IPS-15b (cell line): ENCODE measurements around the gene PARD6B.

Source experiments
- H3K27me3 ChIP-seq: one replicate; pipeline ENCODE4 v1.6.1; 2013; ENCODE audit warnings: low read length; ENCODE audit not compliant: control insufficient read depth, insufficient read depth
- H3K36me3 ChIP-seq: one replicate; pipeline ENCODE4 v1.6.1; 2013; ENCODE audit warnings: low read length; ENCODE audit not compliant: control insufficient read depth, insufficient read depth
- H3K4me1 ChIP-seq: one replicate; pipeline ENCODE4 v1.6.1; 2013; ENCODE audit warnings: mild to moderate bottlenecking, low read length; ENCODE audit not compliant: control insufficient read depth, insufficient read depth
- H3K4me3 ChIP-seq: one replicate; pipeline ENCODE4 v1.5.1; 2013; ENCODE audit warnings: low read depth, low read length
- H3K9ac ChIP-seq: one replicate; pipeline ENCODE4 v1.6.1; 2013; ENCODE audit warnings: low read depth, mild to moderate bottlenecking, low read length
- H3K9me3 ChIP-seq: one replicate; pipeline ENCODE4 v1.6.1; 2013; ENCODE audit warnings: mild to moderate bottlenecking, low read length; ENCODE audit not compliant: control insufficient read depth, insufficient read depth

PARD6B gene

DNA sequence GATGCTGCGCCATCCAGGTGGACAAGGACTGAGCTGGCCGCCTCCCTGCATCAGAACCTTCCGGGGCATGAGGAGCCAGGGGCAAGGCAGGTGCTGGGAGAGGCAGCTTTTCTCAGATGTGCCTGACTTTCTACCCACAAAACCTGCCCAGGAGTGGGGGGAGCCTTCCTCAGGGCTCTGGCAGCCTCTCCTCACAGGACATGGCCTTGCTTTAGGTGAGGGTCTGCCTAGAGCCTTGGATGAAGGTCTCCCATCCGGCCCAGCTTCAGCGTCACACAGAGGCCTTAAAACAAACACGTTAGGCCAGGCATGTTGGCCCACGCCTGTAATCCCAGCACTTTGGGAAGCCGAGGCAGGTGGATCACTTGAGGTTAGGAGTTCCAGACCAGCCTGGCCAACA lies 70.9 kb downstream of the PARD6B start:
- no peaks in the 10 kb centered on the region for H3K36me3 ChIP-seq
- H3K9me3 ChIP-seq, result no peaks in the 10 kb centered on the region
- H3K9ac ChIP-seq, result no peak overlapping the region
- no peak overlapping the region for H3K4me3 ChIP-seq
- peaks cover 4% of the 10 kb centered on the region for H3K4me1 ChIP-seq
- no peaks in the 10 kb centered on the region for H3K27me3 ChIP-seq

DNA sequence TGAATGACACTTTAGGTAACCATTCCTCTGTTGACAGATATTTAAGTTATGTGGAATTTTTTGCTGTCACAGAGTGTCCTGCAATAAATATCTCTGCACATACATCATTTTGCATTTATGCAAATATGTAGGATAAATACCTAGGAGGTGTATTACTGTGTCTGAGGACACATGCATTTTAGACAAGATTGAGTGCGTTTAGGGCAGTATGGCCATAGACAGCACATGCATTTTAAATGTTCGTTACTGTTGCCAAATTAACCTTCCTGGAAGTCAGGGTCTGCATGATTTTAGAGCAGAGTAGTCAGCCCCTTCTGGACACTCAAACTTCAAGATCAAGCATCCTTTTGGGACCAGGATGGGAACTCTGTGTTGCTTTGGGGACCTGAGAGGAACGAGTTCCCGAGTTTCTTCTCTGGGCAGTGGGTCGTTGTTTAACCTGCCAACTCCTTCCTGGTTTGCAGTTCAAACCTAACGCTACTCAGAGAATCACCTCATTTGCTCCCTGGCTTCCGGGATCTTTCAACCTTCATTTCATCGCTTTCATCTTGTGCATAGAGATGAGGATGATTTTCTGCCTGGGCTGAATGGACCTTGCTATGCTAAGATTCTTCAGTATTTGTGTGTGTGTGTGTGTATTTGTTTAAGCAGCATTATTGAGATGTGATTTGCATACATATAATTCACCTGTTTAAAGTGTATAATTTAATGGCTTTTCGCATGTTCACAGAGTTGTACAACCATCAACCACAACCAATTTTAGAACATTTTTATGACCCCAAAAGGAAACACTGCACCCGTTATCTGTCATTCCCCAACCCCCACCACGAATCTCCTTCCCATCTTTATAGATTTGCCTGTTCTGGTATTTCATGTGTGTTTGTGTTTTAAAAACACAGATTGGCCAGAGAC lies 73.3 kb downstream of the PARD6B start:
- H3K27me3 ChIP-seq, result no peaks in the 10 kb centered on the region
- no peaks in the 10 kb centered on the region for H3K36me3 ChIP-seq
- H3K9me3 ChIP-seq, result no peaks in the 10 kb centered on the region
- H3K9ac ChIP-seq, result no peak overlapping the region
- H3K4me1 ChIP-seq, result peaks cover 4% of the 10 kb centered on the region
- no peak overlapping the region for H3K4me3 ChIP-seq

- no peaks in the 10 kb centered on the region for H3K9me3 ChIP-seq
- no peaks in the 10 kb centered on the region for H3K36me3 ChIP-seq
- no peak overlapping the region for H3K4me3 ChIP-seq
- peaks cover 4% of the 10 kb centered on the region for H3K4me1 ChIP-seq
- no peak overlapping the region for H3K9ac ChIP-seq
- no peaks in the 10 kb centered on the region for H3K27me3 ChIP-seq
Measured at GRCh38 chr20:50805349-50805684, 73.9 kb downstream of the PARD6B start.

DNA sequence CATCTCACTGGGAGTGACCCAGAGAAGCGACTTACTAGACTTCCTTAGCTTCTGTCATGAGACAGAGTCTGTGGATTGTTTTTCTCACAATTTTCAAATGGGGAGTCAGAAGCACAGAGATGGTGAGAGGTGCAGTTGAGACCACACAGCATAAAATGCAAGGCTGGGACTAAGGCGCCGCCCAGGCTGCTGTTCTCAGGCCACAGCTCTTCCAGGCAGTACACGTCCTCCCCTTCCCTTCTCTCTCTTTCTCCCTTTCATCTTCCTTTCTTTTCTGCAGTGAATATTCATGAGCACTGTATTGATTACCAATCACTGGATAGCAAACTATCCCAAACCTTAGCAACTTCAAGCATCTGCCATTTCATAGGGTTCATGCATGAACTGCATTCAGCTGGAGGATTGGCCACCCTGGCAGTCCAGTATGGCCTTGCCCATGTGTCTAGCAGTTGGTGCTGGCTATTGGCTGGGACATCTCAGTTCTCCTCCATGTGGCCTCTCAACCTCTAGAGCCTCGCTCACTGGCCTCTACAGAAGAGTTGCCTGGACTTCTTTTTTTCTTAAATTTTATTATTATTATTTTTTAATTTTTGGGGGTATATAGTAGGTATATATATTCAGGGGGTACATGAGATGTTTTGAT lies 74.9 kb downstream of the PARD6B start:
- Histone ChIP-seq H3K36me3 (no peaks in the 10 kb centered on the region), H3K27me3 (no peaks in the 10 kb centered on the region), H3K9ac (no peak overlapping the region), H3K4me3 (no peak overlapping the region), H3K4me1 (peaks cover 4% of the 10 kb centered on the region), H3K9me3 (no peaks in the 10 kb centered on the region)
